ENCODE results near the gene SLC6A3. TPM values are rescaled to one million over a fixed set of nuclear protein-coding genes. Genes with fewer than 3 reads are reported as not detected.

SLC6A3 gene
- total and polyA plus RNA-seq, 9 of the 15 experiments (the other 6 are each of a cell fraction or from before 2014, with no cell fraction given): not detected

DNA sequence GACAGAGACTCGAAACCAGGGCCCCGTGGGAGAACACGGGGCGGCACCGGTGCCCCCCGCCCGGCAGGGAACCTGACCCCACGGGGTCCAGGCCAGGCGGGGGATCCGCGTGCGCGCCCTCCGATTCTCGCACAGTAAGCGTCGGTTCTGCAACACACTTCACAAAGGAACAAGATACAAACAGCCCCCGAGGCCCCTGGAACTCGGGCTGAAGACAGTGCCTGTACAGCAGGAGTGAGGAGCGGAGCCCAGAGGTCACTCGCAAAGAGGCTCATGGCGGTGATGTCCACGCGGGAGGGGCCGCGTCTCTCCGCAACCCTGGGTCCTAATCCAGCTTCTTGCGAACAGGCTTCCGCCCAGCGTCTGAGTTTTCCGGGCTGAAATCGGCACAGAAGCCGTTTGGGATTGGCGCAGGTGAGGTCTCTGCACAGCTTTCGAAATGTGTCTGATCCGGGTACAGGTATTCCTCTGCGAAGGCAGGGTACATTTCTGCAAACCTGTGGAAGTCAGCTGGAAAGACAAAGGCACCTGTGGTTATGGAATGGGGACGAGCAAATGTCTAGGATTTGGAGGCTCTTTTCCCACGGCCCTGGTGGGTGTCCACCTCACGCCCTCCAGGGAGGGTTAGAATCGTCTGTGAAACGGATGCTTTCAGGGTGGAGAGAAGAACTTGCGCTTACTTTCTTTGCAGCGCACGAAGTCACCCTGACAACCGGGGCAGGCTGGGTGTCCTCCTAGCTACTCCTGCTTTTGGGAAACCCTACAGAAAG lies 18.3 kb upstream of the SLC6A3 start (continued):
- TF ChIP-seq, protein P1, sequence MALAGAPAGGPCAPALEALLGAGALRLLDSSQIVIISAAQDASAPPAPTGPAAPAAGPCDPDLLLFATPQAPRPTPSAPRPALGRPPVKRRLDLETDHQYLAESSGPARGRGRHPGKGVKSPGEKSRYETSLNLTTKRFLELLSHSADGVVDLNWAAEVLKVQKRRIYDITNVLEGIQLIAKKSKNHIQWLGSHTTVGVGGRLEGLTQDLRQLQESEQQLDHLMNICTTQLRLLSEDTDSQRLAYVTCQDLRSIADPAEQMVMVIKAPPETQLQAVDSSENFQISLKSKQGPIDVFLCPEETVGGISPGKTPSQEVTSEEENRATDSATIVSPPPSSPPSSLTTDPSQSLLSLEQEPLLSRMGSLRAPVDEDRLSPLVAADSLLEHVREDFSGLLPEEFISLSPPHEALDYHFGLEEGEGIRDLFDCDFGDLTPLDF (CRISPR knock-in tag; IDR thresholded peaks at IDR 0.05): no peak
- TF ChIP-seq MAFF (IDR thresholded peaks at IDR 0.05; ENCODE audit: low read length) (no peak), HNRNPL (IDR thresholded peaks at IDR 0.05; ENCODE audit: low read depth, low read length) (no peak), IRF2 (CRISPR knock-in tag; IDR thresholded peaks at IDR 0.05) (no peak), DMBX1 (CRISPR knock-in tag; IDR thresholded peaks at IDR 0.05; ENCODE audit: borderline replicate concordance) (no peak)
- TF ChIP-seq, protein P2, sequence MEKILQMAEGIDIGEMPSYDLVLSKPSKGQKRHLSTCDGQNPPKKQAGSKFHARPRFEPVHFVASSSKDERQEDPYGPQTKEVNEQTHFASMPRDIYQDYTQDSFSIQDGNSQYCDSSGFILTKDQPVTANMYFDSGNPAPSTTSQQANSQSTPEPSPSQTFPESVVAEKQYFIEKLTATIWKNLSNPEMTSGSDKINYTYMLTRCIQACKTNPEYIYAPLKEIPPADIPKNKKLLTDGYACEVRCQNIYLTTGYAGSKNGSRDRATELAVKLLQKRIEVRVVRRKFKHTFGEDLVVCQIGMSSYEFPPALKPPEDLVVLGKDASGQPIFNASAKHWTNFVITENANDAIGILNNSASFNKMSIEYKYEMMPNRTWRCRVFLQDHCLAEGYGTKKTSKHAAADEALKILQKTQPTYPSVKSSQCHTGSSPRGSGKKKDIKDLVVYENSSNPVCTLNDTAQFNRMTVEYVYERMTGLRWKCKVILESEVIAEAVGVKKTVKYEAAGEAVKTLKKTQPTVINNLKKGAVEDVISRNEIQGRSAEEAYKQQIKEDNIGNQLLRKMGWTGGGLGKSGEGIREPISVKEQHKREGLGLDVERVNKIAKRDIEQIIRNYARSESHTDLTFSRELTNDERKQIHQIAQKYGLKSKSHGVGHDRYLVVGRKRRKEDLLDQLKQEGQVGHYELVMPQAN (IDR thresholded peaks at IDR 0.05; ENCODE audit: borderline replicate concordance): no peak

DNA sequence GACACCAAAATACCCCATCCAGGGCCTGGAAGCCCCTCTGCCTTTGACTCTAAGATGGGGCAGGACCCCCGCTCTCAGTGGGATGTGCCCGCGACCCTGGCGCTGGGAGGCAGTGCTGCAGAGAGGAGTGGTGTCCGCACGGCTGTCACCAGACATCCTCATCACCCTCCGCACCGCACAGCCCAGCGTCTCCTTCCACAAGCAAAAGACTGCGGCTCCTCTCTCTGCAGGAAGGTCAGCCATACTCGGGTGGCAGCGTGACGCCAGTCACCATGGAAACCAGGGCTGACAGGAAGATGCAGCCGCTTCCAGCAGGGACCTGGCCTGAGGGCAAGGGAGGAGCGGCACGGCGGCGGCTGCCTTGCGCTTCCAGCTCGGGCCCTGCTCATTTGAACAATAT lies 17.1 kb upstream of the SLC6A3 start:
- H3K79me2 ChIP-seq (ENCODE audit: control insufficient read depth, insufficient read depth, low read length): no peaks in the 10 kb centered on the region
- H3K9me3 ChIP-seq (replicated peaks; ENCODE audit: control insufficient read depth, insufficient read depth, low read depth, low read length): peaks cover 18% of the 10 kb centered on the region
- no TSS peak for BruUV-seq (replicated peaks)
- 59% methylated on average over 20 of the region's 20 CpGs for WGBS (ENCODE audit: insufficient coverage, low coverage, missing lambda C conversion rate)
- no peaks in the 10 kb centered on the region; a peak in 1 of 5 replicates for H3K27me3 ChIP-seq (ENCODE audit: control insufficient read depth in 2 of 2, insufficient read depth in 2 of 2, low read length in 2 of 2)
- H3K9ac ChIP-seq (ENCODE audit: insufficient read depth in 1 of 2, low read depth in 2 of 2, low read length in 2 of 2): no peak overlapping the region
- ChIA-PET CTCF (ENCODE audit: low intra/inter-chr PET ratio) (no interaction called here), POLR2A (no interaction called here)
- no peak overlapping the region for H3K4me3 ChIP-seq
- no peak overlapping the region for H2AFZ ChIP-seq (ENCODE audit: low read depth, low read length)
- no peaks in the 10 kb centered on the region for H3K9me1 ChIP-seq (ENCODE audit: control insufficient read depth, insufficient read depth, low read length)
- FAIRE-seq (no peak), ATAC-seq (no peak), DNase-seq (ENCODE audit: extremely low read depth in 1 of 4, low spot score in 3 of 4) (no peak)
- no peak overlapping the region for H3K27ac ChIP-seq (ENCODE audit: extremely low read depth, low read depth, low read length)
- H4K20me1 ChIP-seq (replicated peaks; ENCODE audit: control insufficient read depth, insufficient read depth, low read length): no peaks in the 10 kb centered on the region
- intact Hi-C loops (cut with micrococcal nuclease) (no loop called here), in situ Hi-C loops (cut with MboI) (no loop called here)
- no peaks in the 10 kb centered on the region; the same call in 2 of the 3 replicates for H3K36me3 ChIP-seq (ENCODE audit: control insufficient read depth, insufficient read depth, low read length)
- H3K4me2 ChIP-seq (ENCODE audit: insufficient read depth, low read length): no peak overlapping the region
- peaks cover 0 to 8% of the 10 kb centered on the region in 2 experiments; a peak in 1 of 5 replicates for H3K4me1 ChIP-seq (replicated peaks in 1 of 2; ENCODE audit: control insufficient read depth in 2 of 2, insufficient read depth in 2 of 2, low read length in 2 of 2)
- TF ChIP-seq EGR1 (conservative IDR thresholded peaks at IDR 0.05) (no peak), ZNF143 (CRISPR knock-in tag; IDR thresholded peaks at IDR 0.05) (no peak)
